ENCODE results near the gene SFTPB. TPM values are rescaled to one million over a fixed set of nuclear protein-coding genes. Genes with fewer than 3 reads are reported as not detected.

Gene SFTPB
- total RNA-seq, 8 experiments from 2014 or later: 0.16 to 0.77 (median 0.30) TPM

GRCh38 chr2:85708641-85709040, 40.6 kb upstream of the SFTPB start:
- in situ Hi-C loops (cut with MboI; ENCODE audit: low pct_unique_long_range_greater_than_20kb in 2 of 9, low sequenced_read_pairs in 9 of 9, unreplicated experiment in 9 of 9): loop anchor here in 1 of 9 experiments (25.0 kb wide), 1 partner anchor 104 kb away; no protein-coding TSS in a partner anchor
- no peaks in the 10 kb centered on the region for H3K4me1 ChIP-seq (replicated peaks in 1 of 2)
- peak in 1 of 8 experiments; percentile 15 for ATAC-seq (replicated peaks in 6 of 8)
- no peak overlapping the region for H3K4me3 ChIP-seq
- 60 to 83% (median 69%) methylated on average over 1 of the region's 1 CpG; no CpG with 5 or more reads in 4 of the 10 experiments for WGBS, 10 experiments
- H3K27ac ChIP-seq: no peak overlapping the region

GRCh38 chr2:85707304-85707703, 39.3 kb upstream of the SFTPB start:
- no peak overlapping the region for H3K4me3 ChIP-seq
- peak; percentile 62 to 97 (median 78) for ATAC-seq (replicated peaks in 6 of 8)
- 0 to 10% (median 0%) methylated on average over 2 to 8 of the region's 10 CpGs; no CpG with 5 or more reads in 1 of the 10 experiments for WGBS, 10 experiments
- in situ Hi-C loops (cut with MboI; ENCODE audit: low pct_unique_long_range_greater_than_20kb in 2 of 9, low sequenced_read_pairs in 9 of 9, unreplicated experiment in 9 of 9): loop anchor here in 1 of 9 experiments (25.0 kb wide), 1 partner anchor 105 kb away; no protein-coding TSS in a partner anchor
- no peak overlapping the region for H3K27ac ChIP-seq
- no peaks in the 10 kb centered on the region for H3K4me1 ChIP-seq (replicated peaks in 1 of 2)

- WGBS, 10 experiments: 17 to 100% (median 96%) methylated on average over 1 to 4 of the region's 10 CpGs; no CpG with 5 or more reads in 2 of the 10 experiments
- in situ Hi-C loops (cut with MboI; ENCODE audit: low pct_unique_long_range_greater_than_20kb in 2 of 9, low sequenced_read_pairs in 9 of 9, unreplicated experiment in 9 of 9): loop anchor here in 1 of 9 experiments (25.0 kb wide), 1 partner anchor 106 kb away; no protein-coding TSS in a partner anchor
- peak in 3 of 8 experiments; percentile 6 to 28 (median 18) for ATAC-seq (replicated peaks in 6 of 8)
- Histone ChIP-seq H3K27ac (no peak overlapping the region), H3K4me3 (no peak overlapping the region), H3K4me1 (replicated peaks in 1 of 2) (no peaks in the 10 kb centered on the region)
Measured at GRCh38 chr2:85706599-85707296, 38.7 kb upstream of the SFTPB start.

- no peak for ATAC-seq (replicated peaks in 6 of 8)
- in situ Hi-C loops (cut with MboI; ENCODE audit: low pct_unique_long_range_greater_than_20kb in 2 of 9, low sequenced_read_pairs in 9 of 9, unreplicated experiment in 9 of 9): loop anchor here in 1 of 9 experiments (25.0 kb wide), 1 partner anchor 106 kb away; no protein-coding TSS in a partner anchor
- no peak overlapping the region for H3K4me3 ChIP-seq
- no peak overlapping the region for H3K27ac ChIP-seq
- no peaks in the 10 kb centered on the region for H3K4me1 ChIP-seq (replicated peaks in 1 of 2)
- WGBS, 10 experiments: 50 to 100% (median 92%) methylated on average over 1 to 5 of the region's 6 CpGs; no CpG with 5 or more reads in 1 of the 10 experiments
Measured at GRCh38 chr2:85706063-85706462, 38.1 kb upstream of the SFTPB start.

GRCh38 chr2:85705680-85706039, 37.7 kb upstream of the SFTPB start:
- Histone ChIP-seq H3K4me1 (replicated peaks in 1 of 2) (no peaks in the 10 kb centered on the region), H3K27ac (no peak overlapping the region), H3K4me3 (no peak overlapping the region)
- WGBS, 10 experiments: 27 to 100% (median 88%) methylated on average over 1 to 2 of the region's 2 CpGs; no CpG with 5 or more reads in 1 of the 10 experiments
- peak in 3 of 8 experiments; percentile 9 to 67 (median 39) for ATAC-seq (replicated peaks in 6 of 8)
- in situ Hi-C loops (cut with MboI; ENCODE audit: low pct_unique_long_range_greater_than_20kb in 2 of 9, low sequenced_read_pairs in 9 of 9, unreplicated experiment in 9 of 9): loop anchor here in 1 of 9 experiments (25.0 kb wide), 1 partner anchor 107 kb away; no protein-coding TSS in a partner anchor

- 81 to 96% (median 87%) methylated on average over 1 to 8 of the region's 8 CpGs; no CpG with 5 or more reads in 1 of the 10 experiments for WGBS, 10 experiments
Measured at GRCh38 chr2:85704800-85705679, 37.0 kb upstream of the SFTPB start.

GRCh38 chr2:85704038-85704437, 36.0 kb upstream of the SFTPB start:
- Histone ChIP-seq H3K4me1 (replicated peaks in 1 of 2) (no peaks in the 10 kb centered on the region), H3K4me3 (no peak overlapping the region), H3K27ac (no peak overlapping the region)
- in situ Hi-C loops (cut with MboI; ENCODE audit: low pct_unique_long_range_greater_than_20kb in 2 of 9, low sequenced_read_pairs in 9 of 9, unreplicated experiment in 9 of 9): loop anchor here in 1 of 9 experiments (25.0 kb wide), 1 partner anchor 108 kb away; no protein-coding TSS in a partner anchor
- no peak for ATAC-seq (replicated peaks in 6 of 8)
- 78 to 100% (median 87%) methylated on average over 1 to 3 of the region's 3 CpGs for WGBS, 10 experiments

More at GRCh38 chr2:85704800-85705679, 37.0 kb upstream of the SFTPB start:
- Histone ChIP-seq H3K4me1 (replicated peaks in 1 of 2) (no peaks in the 10 kb centered on the region), H3K27ac (no peak overlapping the region), H3K4me3 (no peak overlapping the region)
- ATAC-seq (replicated peaks in 6 of 8): no peak
- in situ Hi-C loops (cut with MboI; ENCODE audit: low pct_unique_long_range_greater_than_20kb in 2 of 9, low sequenced_read_pairs in 9 of 9, unreplicated experiment in 9 of 9): loop anchor here in 1 of 9 experiments (25.0 kb wide), 1 partner anchor 107 kb away; no protein-coding TSS in a partner anchor

GRCh38 chr2:85703329-85703728, 35.3 kb upstream of the SFTPB start:
- H3K4me1 ChIP-seq (replicated peaks in 1 of 2): no peaks in the 10 kb centered on the region
- H3K27ac ChIP-seq: no peak overlapping the region
- in situ Hi-C loops (cut with MboI; ENCODE audit: low pct_unique_long_range_greater_than_20kb in 2 of 9, low sequenced_read_pairs in 9 of 9, unreplicated experiment in 9 of 9): loop anchor here in 1 of 9 experiments (25.0 kb wide), 1 partner anchor 109 kb away; no protein-coding TSS in a partner anchor
- ATAC-seq (replicated peaks in 6 of 8): no peak
- no peak overlapping the region for H3K4me3 ChIP-seq

GRCh38 chr2:85702800-85703199, 34.8 kb upstream of the SFTPB start:
- 51 to 94% (median 81%) methylated on average over 3 to 4 of the region's 4 CpGs; no CpG with 5 or more reads in 1 of the 10 experiments for WGBS, 10 experiments
- no peaks in the 10 kb centered on the region for H3K4me1 ChIP-seq (replicated peaks in 1 of 2)
- H3K27ac ChIP-seq: no peak overlapping the region
- in situ Hi-C loops (cut with MboI; ENCODE audit: low pct_unique_long_range_greater_than_20kb in 2 of 9, low sequenced_read_pairs in 9 of 9, unreplicated experiment in 9 of 9): loop anchor here in 1 of 9 experiments (25.0 kb wide), 1 partner anchor 110 kb away; no protein-coding TSS in a partner anchor
- no peak for ATAC-seq (replicated peaks in 6 of 8)
- no peak overlapping the region for H3K4me3 ChIP-seq

GRCh38 chr2:85702172-85702571, 34.2 kb upstream of the SFTPB start:
- Histone ChIP-seq H3K27ac (no peak overlapping the region), H3K4me1 (replicated peaks in 1 of 2) (no peaks in the 10 kb centered on the region), H3K4me3 (no peak overlapping the region)
- in situ Hi-C loops (cut with MboI; ENCODE audit: low pct_unique_long_range_greater_than_20kb in 2 of 9, low sequenced_read_pairs in 9 of 9, unreplicated experiment in 9 of 9): loop anchor here in 1 of 9 experiments (25.0 kb wide), 1 partner anchor 110 kb away; no protein-coding TSS in a partner anchor
- peak in 3 of 8 experiments; percentile 35 to 71 (median 49) for ATAC-seq (replicated peaks in 6 of 8)

GRCh38 chr2:85699325-85699724, 31.3 kb upstream of the SFTPB start:
- Histone ChIP-seq H3K4me3 (no peak overlapping the region), H3K27ac (no peak overlapping the region), H3K4me1 (replicated peaks in 1 of 2) (no peaks in the 10 kb centered on the region)
- 100% methylated on average over 1 of the region's 1 CpG; no CpG with 5 or more reads in 8 of the 10 experiments for WGBS, 10 experiments
- peak in 1 of 8 experiments; percentile 33 for ATAC-seq (replicated peaks in 6 of 8)
- in situ Hi-C loops (cut with MboI; ENCODE audit: low pct_unique_long_range_greater_than_20kb in 2 of 9, low sequenced_read_pairs in 9 of 9, unreplicated experiment in 9 of 9): no loop called here

GRCh38 chr2:85698880-85699254, 30.9 kb upstream of the SFTPB start:
- ATAC-seq (replicated peaks in 6 of 8): no peak
- no peaks in the 10 kb centered on the region for H3K4me1 ChIP-seq (replicated peaks in 1 of 2)
- no peak overlapping the region for H3K4me3 ChIP-seq
- H3K27ac ChIP-seq: no peak overlapping the region
- in situ Hi-C loops (cut with MboI; ENCODE audit: low pct_unique_long_range_greater_than_20kb in 2 of 9, low sequenced_read_pairs in 9 of 9, unreplicated experiment in 9 of 9): no loop called here
- 72 to 95% (median 86%) methylated on average over 1 to 7 of the region's 8 CpGs; no CpG with 5 or more reads in 4 of the 10 experiments for WGBS, 10 experiments
